ENCODE data around the gene MLIP. TPM values are rescaled to one million over a fixed set of nuclear protein-coding genes. Genes with fewer than 3 reads are reported as not detected.

The MLIP gene
- total and polyA plus RNA-seq, 2 donors from 2014 or later, result 1.7 to 2.4 TPM

GRCh38 chr6:54070025-54070424, 41.2 kb upstream of the MLIP start:
- Histone ChIP-seq H3K4me1 (ENCODE audit: control insufficient read depth in 2 of 3, insufficient read depth in 2 of 3, low read depth in 1 of 3, low read length in 3 of 3) (no peaks in the 10 kb centered on the region), H3K9ac (ENCODE audit: low read length in 3 of 3) (no peak overlapping the region), H3K9me3 (ENCODE audit: control insufficient read depth in 2 of 3, insufficient read depth in 1 of 3, low read length in 3 of 3) (no peaks in the 10 kb centered on the region), H3K4me3 (ENCODE audit: low read length in 3 of 3) (peak overlapping the region in 2 of 3 donors; percentile 47 to 52), H3K36me3 (ENCODE audit: control insufficient read depth in 2 of 3, insufficient read depth in 3 of 3, low read length in 3 of 3) (no peaks in the 10 kb centered on the region), H3K27me3 (ENCODE audit: control insufficient read depth, insufficient read depth, low read length) (no peaks in the 10 kb centered on the region), H3K27ac (ENCODE audit: low read depth in 2 of 2, low read length in 2 of 2) (peak overlapping the region in 1 of 2 donors; percentile 2)
- DNase-seq (no peak), FAIRE-seq (no peak)
- TF ChIP-seq, protein P1, sequence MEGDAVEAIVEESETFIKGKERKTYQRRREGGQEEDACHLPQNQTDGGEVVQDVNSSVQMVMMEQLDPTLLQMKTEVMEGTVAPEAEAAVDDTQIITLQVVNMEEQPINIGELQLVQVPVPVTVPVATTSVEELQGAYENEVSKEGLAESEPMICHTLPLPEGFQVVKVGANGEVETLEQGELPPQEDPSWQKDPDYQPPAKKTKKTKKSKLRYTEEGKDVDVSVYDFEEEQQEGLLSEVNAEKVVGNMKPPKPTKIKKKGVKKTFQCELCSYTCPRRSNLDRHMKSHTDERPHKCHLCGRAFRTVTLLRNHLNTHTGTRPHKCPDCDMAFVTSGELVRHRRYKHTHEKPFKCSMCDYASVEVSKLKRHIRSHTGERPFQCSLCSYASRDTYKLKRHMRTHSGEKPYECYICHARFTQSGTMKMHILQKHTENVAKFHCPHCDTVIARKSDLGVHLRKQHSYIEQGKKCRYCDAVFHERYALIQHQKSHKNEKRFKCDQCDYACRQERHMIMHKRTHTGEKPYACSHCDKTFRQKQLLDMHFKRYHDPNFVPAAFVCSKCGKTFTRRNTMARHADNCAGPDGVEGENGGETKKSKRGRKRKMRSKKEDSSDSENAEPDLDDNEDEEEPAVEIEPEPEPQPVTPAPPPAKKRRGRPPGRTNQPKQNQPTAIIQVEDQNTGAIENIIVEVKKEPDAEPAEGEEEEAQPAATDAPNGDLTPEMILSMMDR (IDR thresholded peaks at IDR 0.05; ENCODE audit: borderline replicate concordance, extremely low read depth, insufficient read depth), result no peak
- intact Hi-C loops (cut with DNase I), result no loop called here

- Histone ChIP-seq H3K27ac (ENCODE audit: low read depth in 2 of 2, low read length in 2 of 2) (no peak overlapping the region), H3K4me1 (ENCODE audit: control insufficient read depth in 2 of 3, insufficient read depth in 2 of 3, low read depth in 1 of 3, low read length in 3 of 3) (no peaks in the 10 kb centered on the region), H3K36me3 (ENCODE audit: control insufficient read depth in 2 of 3, insufficient read depth in 3 of 3, low read length in 3 of 3) (no peaks in the 10 kb centered on the region), H3K9me3 (ENCODE audit: control insufficient read depth in 2 of 3, insufficient read depth in 1 of 3, low read length in 3 of 3) (no peaks in the 10 kb centered on the region), H3K27me3 (ENCODE audit: control insufficient read depth, insufficient read depth, low read length) (no peaks in the 10 kb centered on the region), H3K4me3 (ENCODE audit: low read length in 3 of 3) (no peak overlapping the region), H3K9ac (ENCODE audit: low read length in 3 of 3) (no peak overlapping the region)
- FAIRE-seq (no peak), DNase-seq (no peak)
- TF ChIP-seq, protein P1 (IDR thresholded peaks at IDR 0.05; ENCODE audit: borderline replicate concordance, extremely low read depth, insufficient read depth), result no peak
- intact Hi-C loops (cut with DNase I), result no loop called here
Measured at GRCh38 chr6:54071821-54072340, 39.4 kb upstream of the MLIP start.

GRCh38 chr6:54072635-54073313, 38.5 kb upstream of the MLIP start:
- TF ChIP-seq, protein P1 (IDR thresholded peaks at IDR 0.05; ENCODE audit: borderline replicate concordance, extremely low read depth, insufficient read depth), result no peak
- Histone ChIP-seq H3K4me1 (ENCODE audit: control insufficient read depth in 2 of 3, insufficient read depth in 2 of 3, low read depth in 1 of 3, low read length in 3 of 3) (no peaks in the 10 kb centered on the region), H3K9me3 (ENCODE audit: control insufficient read depth in 2 of 3, insufficient read depth in 1 of 3, low read length in 3 of 3) (no peaks in the 10 kb centered on the region), H3K9ac (ENCODE audit: low read length in 3 of 3) (no peak overlapping the region), H3K36me3 (ENCODE audit: control insufficient read depth in 2 of 3, insufficient read depth in 3 of 3, low read length in 3 of 3) (no peaks in the 10 kb centered on the region), H3K27me3 (ENCODE audit: control insufficient read depth, insufficient read depth, low read length) (no peaks in the 10 kb centered on the region), H3K27ac (ENCODE audit: low read depth in 2 of 2, low read length in 2 of 2) (no peak overlapping the region), H3K4me3 (ENCODE audit: low read length in 3 of 3) (no peak overlapping the region)
- FAIRE-seq (no peak), DNase-seq (peak in 2 of 5 donors; percentile 8 to 9)
- intact Hi-C loops (cut with DNase I), result no loop called here

Measured in kidney (tissue), 14 donors.